Activated CD8-positive, alpha-beta memory T cell treated with anti-CD3 and anti-CD28 coated beads, Interleukin-2, amount 50 U/mL, for 24 hours (primary cell): ENCODE measurements around the gene VMO1.

Experiments
- DNase-seq: peaks from one replicate; pipeline ENCODE4 v3.0.0-alpha.2; 2020; ENCODE audit errors: extremely low read depth

VMO1 gene

GRCh38 chr17:4800462-4801196, 14.5 kb upstream of the VMO1 start:
- DNase-seq, result no peak

- DNase-seq, result no peak
These were observed 10.4 kb upstream of the VMO1 start for GRCh38 chr17:4796552-4796920.

- DNase-seq, result no peak
These were observed 9.0 kb upstream of the VMO1 start for GRCh38 chr17:4795168-4795567.

GRCh38 chr17:4790705-4791088, 4.5 kb upstream of the VMO1 start:
- no peak for DNase-seq

GRCh38 chr17:4789951-4790704, 4.0 kb upstream of the VMO1 start:
- DNase-seq, result peak; percentile 47

GRCh38 chr17:4789701-4789950, 3.5 kb upstream of the VMO1 start:
- DNase-seq, result no peak

- no peak for DNase-seq
These were observed 2.9 kb upstream of the VMO1 start, which contains the start of gene GLTPD2 for GRCh38 chr17:4788807-4789700. TSS of gene GLTPD2 (plus strand) at chr17:4788964. CDS start at chr17:4789012, 48 bp downstream.

GRCh38 chr17:4788159-4788806, 2.1 kb upstream of the VMO1 start:
- DNase-seq, result no peak

GRCh38 chr17:4786516-4786915, 352 bp upstream of the VMO1 start:
- no peak for DNase-seq

- DNase-seq, result no peak
These were observed 656 bp downstream of the VMO1 start for GRCh38 chr17:4785311-4786105.

- DNase-seq, result no peak
These were observed 3.5 kb downstream of the VMO1 start for GRCh38 chr17:4782652-4783051.

- no peak for DNase-seq
These were observed 5.7 kb downstream of the VMO1 start for GRCh38 chr17:4780325-4780955.

GRCh38 chr17:4777969-4778760, 8.0 kb downstream of the VMO1 start:
- DNase-seq, result no peak

GRCh38 chr17:4772235-4772613, 13.9 kb downstream of the VMO1 start:
- DNase-seq, result no peak

GRCh38 chr17:4771519-4772234, 14.5 kb downstream of the VMO1 start, which contains the start of gene TM4SF5:
TSS of gene TM4SF5 (plus strand) at chr17:4771886. CDS start at chr17:4771923, 37 bp downstream.
- DNase-seq, result no peak

GRCh38 chr17:4769628-4770027, 16.5 kb downstream of the VMO1 start:
- no peak for DNase-seq

- DNase-seq, result no peak
These were observed 17.9 kb downstream of the VMO1 start for GRCh38 chr17:4768298-4768697.

GRCh38 chr17:4766723-4767122, 19.4 kb downstream of the VMO1 start:
- DNase-seq, result no peak

- DNase-seq, result no peak
These were observed 20.0 kb downstream of the VMO1 start for GRCh38 chr17:4766201-4766600.
